Duodenal mucosa (tissue), 2 donors: Measurements from ENCODE around the gene SNAI3.
A peak's percentile ranks its signal among the peaks of the same experiment; 100 is the strongest.

Experiments used
- H3K27ac ChIP-seq: one replicate; pipeline ENCODE4 v1.7.0; 2013; ENCODE audit warnings: low read depth, low read length
- H3K27me3 ChIP-seq, 2 donors: one replicate each; pipeline ENCODE4 v1.7.0; 2013; ENCODE audit warnings: low read length in 2 of 2, control low read depth in 1 of 2; ENCODE audit not compliant: insufficient read depth in 2 of 2, control insufficient read depth in 1 of 2
- H3K36me3 ChIP-seq, 2 donors: one replicate each; pipeline ENCODE4 v1.7.0; 2013; ENCODE audit warnings: low read length in 2 of 2, control low read depth in 1 of 2; ENCODE audit not compliant: insufficient read depth in 2 of 2, control insufficient read depth in 1 of 2
- H3K4me1 ChIP-seq, 2 donors: one replicate each; pipeline ENCODE4 v1.7.0; 2013; ENCODE audit warnings: low read length in 2 of 2, control low read depth in 1 of 2; ENCODE audit not compliant: insufficient read depth in 2 of 2, control insufficient read depth in 1 of 2
- H3K4me3 ChIP-seq, 2 donors: one replicate each; pipeline ENCODE4 v1.7.0; 2013; ENCODE audit warnings: low read length in 2 of 2, low read depth in 1 of 2
- H3K9ac ChIP-seq, 2 donors: one replicate each; pipeline ENCODE4 v1.7.0; 2013; ENCODE audit warnings: low read length in 2 of 2, low read depth in 1 of 2
- H3K9me3 ChIP-seq, 2 donors: one replicate each; pipeline ENCODE4 v1.7.0; 2013; ENCODE audit warnings: low read length in 2 of 2, control low read depth in 1 of 2; ENCODE audit not compliant: control insufficient read depth in 1 of 2

The SNAI3 gene

DNA sequence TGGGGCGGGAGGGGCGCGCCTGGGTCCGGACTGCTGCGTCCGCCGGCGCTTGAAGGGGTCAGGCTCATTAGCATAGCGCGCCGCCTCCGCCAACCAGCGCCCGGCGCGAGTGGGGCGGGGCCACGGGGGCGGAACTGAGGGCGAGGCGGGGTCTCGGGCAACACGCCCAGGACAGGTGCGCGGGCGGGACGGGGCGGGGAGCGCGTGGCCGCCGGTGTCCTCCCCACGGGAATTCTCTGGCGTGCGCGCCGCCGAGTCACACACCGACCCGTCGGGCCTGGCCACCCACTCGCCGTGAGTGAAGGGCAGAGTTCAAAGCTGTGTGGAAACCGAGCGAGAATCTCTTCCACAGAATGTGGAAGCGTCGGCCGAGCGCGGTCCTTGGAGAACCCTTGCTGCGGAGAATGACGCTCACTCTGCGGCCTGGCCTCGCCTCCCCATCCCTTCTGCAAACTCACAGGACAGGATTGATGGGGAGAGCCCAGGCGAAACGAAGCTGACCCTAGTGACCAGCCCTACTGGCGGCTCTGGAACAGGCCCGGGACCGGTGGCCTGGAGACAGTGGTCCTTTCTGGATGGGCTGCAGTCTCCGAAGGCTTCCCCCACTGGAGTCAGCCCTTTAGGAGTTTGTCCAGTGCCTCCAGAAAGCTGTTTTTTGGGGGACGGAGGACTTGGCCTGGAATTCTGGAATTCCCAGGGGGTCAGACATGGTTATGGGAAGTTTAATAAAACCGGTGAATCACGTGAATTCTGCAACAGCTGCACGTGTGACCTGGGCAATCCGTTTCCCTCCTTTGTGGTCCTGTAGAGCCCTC lies at the start of gene SNAI3:
SNAI3 (minus strand) TSS at position 69 of the 815 bp plus-strand sequence. CDS start 101 bp downstream, outside the sequence.
- H3K9ac ChIP-seq = peak within 1 kb of the TSS; percentile 25 to 43
- no peaks in the 10 kb centered on the region for H3K36me3 ChIP-seq
- peaks cover 33 to 54% of the 10 kb centered on the region in 2 donors for H3K4me1 ChIP-seq
- peaks cover 4 to 5% of the 10 kb centered on the region in 2 donors for H3K27me3 ChIP-seq
- H3K27ac ChIP-seq = no peak within 1 kb of the TSS
- no peaks in the 10 kb centered on the region for H3K9me3 ChIP-seq
- peak within 1 kb of the TSS; percentile 70 for H3K4me3 ChIP-seq

DNA sequence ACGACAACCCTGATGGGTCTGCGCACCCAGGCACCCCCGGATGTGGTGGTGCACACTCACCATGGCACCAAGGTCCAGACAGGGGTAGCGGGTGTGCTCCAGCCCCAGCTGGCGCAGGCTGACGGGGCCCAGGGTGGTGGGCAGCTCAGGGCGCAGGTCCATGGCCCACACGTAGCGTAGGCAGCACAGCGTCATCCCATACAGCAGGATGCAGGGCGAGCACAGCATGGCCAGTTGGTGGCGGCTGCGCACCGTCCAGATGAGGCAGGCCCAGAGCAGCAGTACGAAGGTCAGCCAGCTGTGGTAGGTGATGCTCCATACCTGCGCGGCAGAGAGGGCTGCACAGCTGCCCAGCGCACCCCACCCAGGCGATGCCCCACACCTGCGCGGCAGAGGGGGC lies 49.8 kb upstream of the SNAI3 start:
- no peak overlapping the region for H3K27ac ChIP-seq

DNA sequence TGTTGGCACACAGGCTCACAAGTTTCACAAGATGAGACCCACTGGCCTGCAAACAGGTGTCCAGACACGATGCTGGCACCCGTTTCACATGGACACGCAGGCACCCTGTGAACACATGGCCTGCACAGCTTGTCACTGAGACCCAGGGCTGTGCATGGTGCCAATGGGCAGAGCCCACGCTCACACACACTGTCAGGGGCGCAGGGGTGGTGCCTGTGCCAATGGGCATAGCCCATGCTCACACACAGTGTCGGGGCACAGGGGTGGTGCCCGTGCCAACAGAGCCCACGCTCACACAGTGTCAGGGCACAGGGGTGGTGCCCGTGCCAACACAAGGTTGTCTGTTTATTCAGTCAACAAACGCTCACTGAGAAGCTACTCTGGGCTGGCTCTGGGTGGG lies 49.3 kb upstream of the SNAI3 start:
- H3K4me3 ChIP-seq = no peak overlapping the region
- no peaks in the 10 kb centered on the region for H3K9me3 ChIP-seq
- H3K27me3 ChIP-seq = no peaks in the 10 kb centered on the region
- H3K36me3 ChIP-seq = peaks cover 6 to 56% of the 10 kb centered on the region in 2 donors
- H3K4me1 ChIP-seq = peaks cover 0 to 3% of the 10 kb centered on the region in 2 donors
- H3K27ac ChIP-seq = no peak overlapping the region
- no peak overlapping the region for H3K9ac ChIP-seq

More for the DNA sequence above, 49.8 kb upstream of the SNAI3 start:
- Histone ChIP-seq H3K9ac (no peak overlapping the region), H3K9me3 (no peaks in the 10 kb centered on the region), H3K36me3 (peaks cover 6 to 57% of the 10 kb centered on the region in 2 donors), H3K4me1 (peaks cover 0 to 3% of the 10 kb centered on the region in 2 donors), H3K4me3 (no peak overlapping the region), H3K27me3 (no peaks in the 10 kb centered on the region)

DNA sequence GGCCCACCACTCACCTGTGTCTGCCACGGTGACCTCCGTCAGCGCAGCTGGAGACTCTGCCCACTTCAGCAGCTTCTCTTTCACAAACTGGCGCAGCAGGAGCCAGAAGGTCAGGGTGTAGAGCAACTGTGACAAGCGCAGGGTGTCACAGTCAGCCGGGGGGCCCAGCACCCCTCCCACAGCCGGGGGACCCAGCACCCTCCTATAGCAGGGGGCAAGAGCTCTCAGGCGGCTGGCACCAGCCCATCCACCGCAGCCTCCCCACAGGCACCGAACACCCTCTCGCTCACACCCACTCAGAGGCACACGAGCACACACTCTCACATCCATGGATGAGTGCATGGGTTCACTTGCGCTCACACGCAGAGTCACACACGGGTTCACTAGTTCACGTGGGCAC lies 48.8 kb upstream of the SNAI3 start:
- no peak overlapping the region for H3K9ac ChIP-seq
- H3K4me1 ChIP-seq = peaks cover 0 to 3% of the 10 kb centered on the region in 2 donors
- H3K9me3 ChIP-seq = no peaks in the 10 kb centered on the region
- no peak overlapping the region for H3K4me3 ChIP-seq
- no peaks in the 10 kb centered on the region for H3K27me3 ChIP-seq
- H3K36me3 ChIP-seq = peaks cover 6 to 52% of the 10 kb centered on the region in 2 donors
- H3K27ac ChIP-seq = no peak overlapping the region

DNA sequence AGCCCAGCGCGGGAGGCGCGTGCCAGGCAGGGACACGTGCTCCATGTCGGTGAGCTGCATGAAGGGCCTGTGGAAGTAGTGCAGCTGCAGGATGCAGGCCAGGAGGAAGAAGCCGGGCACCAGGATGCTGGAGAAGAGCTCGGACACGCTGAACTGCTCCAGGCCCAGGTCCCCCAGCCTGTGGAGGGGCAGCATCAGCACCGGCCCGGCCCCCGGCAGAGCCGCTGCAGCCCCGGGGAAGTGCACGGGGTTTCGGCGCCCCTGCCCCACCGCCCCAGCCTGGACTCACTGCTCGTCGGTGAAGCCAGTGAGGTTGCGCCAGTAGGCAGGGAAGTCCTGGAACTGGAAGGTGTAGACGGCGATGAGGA lies 48.0 kb upstream of the SNAI3 start:
- peaks cover 6 to 52% of the 10 kb centered on the region in 2 donors for H3K36me3 ChIP-seq

DNA sequence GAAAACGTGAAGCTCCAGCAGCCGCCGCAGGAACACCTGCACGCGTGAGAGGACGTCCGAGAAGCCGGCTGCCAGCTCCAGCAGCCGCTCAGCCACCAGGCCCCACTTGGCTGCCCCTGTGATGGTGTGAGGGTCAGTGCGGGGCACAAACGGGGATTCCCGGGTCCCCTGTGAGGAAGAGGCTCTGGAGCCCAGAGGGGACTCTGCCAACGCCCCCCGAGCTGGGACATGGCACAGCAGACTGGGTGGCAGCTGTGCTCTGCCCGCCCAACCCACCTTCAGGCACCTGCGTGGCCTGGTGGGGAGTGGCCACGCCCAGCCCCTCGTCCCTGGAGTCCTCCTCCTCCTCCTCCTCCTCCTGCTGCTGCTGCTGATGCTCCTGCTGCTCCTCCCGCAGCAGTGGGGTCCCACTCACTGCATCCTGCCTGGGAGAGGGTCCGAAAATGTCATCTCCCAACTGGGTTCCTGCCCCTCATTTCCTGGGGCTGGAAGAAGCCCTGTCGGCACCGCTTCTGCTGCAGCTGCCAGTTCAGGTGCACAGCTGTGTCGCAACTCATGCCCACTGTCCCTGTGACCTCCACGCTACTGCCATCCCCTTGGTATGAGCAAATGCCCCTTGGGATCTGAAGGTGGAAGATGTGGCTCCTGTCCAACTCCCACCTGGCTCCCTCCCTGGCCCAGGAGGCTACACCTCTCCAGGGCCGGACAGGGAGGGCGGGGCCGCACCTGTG lies 47.5 kb upstream of the SNAI3 start:
- Histone ChIP-seq H3K27me3 (no peaks in the 10 kb centered on the region), H3K9me3 (no peaks in the 10 kb centered on the region), H3K9ac (no peak overlapping the region), H3K4me1 (peaks cover 0 to 3% of the 10 kb centered on the region in 2 donors), H3K36me3 (peaks cover 6 to 52% of the 10 kb centered on the region in 2 donors), H3K4me3 (no peak overlapping the region), H3K27ac (no peak overlapping the region)

More for the DNA sequence above, 48.0 kb upstream of the SNAI3 start:
- Histone ChIP-seq H3K27me3 (no peaks in the 10 kb centered on the region), H3K4me1 (peaks cover 0 to 3% of the 10 kb centered on the region in 2 donors), H3K27ac (no peak overlapping the region), H3K9me3 (no peaks in the 10 kb centered on the region), H3K4me3 (no peak overlapping the region), H3K9ac (no peak overlapping the region)

DNA sequence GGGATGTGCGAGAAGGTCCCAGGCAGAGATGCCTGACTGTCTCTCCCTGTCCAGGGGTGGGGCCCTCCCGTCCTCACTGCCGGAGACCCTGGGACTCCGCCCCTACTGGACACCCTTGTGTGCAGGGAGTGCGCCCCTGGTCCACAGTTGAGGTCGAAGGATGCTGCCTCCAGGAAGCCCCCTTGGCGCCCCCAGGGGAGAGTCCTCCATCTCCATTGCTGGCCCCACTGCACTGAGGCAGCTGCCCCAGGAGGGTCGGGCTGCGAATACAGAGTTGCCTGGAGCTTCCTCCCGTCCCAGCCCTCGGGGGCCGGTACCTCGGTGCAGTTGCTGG lies 46.6 kb upstream of the SNAI3 start:
- Histone ChIP-seq H3K27ac (no peak overlapping the region), H3K36me3 (peaks cover 6 to 49% of the 10 kb centered on the region in 2 donors), H3K9me3 (no peaks in the 10 kb centered on the region), H3K4me1 (peaks cover 0 to 3% of the 10 kb centered on the region in 2 donors), H3K9ac (no peak overlapping the region), H3K27me3 (no peaks in the 10 kb centered on the region), H3K4me3 (no peak overlapping the region)

DNA sequence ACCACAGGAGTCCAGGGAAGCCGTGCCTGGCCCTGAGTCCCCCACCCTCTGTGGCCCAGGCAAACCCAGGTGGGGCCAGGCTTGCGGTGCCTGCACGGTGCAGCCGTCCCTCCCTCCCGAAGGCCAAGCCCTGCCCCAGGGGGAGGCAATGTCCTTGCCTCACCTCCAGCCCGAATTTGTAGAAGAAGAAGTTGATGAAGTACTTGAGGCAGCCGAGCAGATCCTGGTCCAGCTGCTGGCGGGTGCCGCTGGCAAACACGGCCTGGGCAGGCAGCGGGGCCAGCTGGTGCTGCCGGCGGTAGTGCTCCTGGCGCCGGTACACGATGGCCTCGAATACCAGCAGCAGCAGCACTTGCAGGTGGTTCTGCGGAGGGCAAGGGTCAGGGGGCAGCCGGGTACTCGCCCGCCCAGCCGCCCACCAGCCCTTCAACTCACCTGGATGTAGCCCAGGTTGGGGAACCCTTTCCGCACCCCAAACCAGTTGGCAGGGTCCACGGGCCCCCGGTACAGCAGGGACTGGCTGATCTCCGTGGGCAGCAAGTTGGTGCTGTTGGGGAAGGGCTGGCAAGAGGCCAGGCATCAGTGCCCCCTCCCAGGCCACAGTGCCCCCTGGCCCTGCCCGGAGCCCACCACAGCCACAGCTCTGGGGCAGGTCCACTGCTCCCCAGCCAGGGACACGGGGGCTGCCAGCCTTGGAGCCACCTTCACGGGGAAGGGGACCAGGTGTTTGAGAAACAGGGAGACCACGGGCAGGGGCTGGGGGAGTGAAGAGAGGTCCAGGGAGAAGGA lies 46.1 kb upstream of the SNAI3 start:
- H3K9me3 ChIP-seq = no peaks in the 10 kb centered on the region
- no peak overlapping the region for H3K9ac ChIP-seq
- H3K27me3 ChIP-seq = no peaks in the 10 kb centered on the region
- peaks cover 6 to 52% of the 10 kb centered on the region in 2 donors for H3K36me3 ChIP-seq
- no peak overlapping the region for H3K27ac ChIP-seq
- no peaks in the 10 kb centered on the region for H3K4me1 ChIP-seq
- H3K4me3 ChIP-seq = no peak overlapping the region

DNA sequence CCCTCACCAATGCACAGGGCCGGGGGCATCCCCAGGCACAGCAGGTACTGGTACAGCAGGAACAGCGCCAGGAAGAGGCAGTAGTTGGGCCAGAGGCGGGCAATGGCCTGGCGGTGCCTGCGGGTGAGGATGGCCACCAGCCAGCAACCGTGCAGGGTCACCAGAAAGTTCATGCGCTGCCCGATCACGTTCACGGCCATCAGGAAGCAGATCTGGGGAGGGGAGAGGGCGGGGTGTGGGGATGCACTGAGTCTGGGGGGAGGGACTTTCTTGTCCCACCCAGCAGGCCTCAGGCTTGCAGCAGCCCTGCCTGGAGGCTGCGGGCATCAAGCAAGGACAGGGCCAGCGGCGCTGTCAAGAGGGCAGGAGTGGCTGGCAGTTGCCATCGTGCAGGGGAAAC lies 45.4 kb upstream of the SNAI3 start:
- H3K36me3 ChIP-seq = peaks cover 12 to 58% of the 10 kb centered on the region in 2 donors
- H3K9me3 ChIP-seq = no peaks in the 10 kb centered on the region
- no peaks in the 10 kb centered on the region for H3K27me3 ChIP-seq
- H3K4me3 ChIP-seq = no peak overlapping the region
- no peaks in the 10 kb centered on the region for H3K4me1 ChIP-seq
- H3K27ac ChIP-seq = no peak overlapping the region
- no peak overlapping the region for H3K9ac ChIP-seq
